MM.1S (cell line): ENCODE results near the gene CCDC81.
"Not testable (repeated sequence)": the region's sequence is repeated elsewhere in the genome, so short reads cannot be mapped to it uniquely, and the experiment has no call there.

ENCODE experiments used
- DNase-seq: peaks from one replicate; pipeline ENCODE4 v3.0.0-alpha.2; 2015
- H2AFZ ChIP-seq: fragments of 300-600 bp; sonication (generic); 2 replicates; pipeline ENCODE4 v1.6.0; 2016; ENCODE audit warnings: antibody characterized with exemption, low read length
- H3F3A ChIP-seq: fragments of 300-600 bp; sonication (generic); 2 replicates; pipeline ENCODE4 v1.6.1; 2016; ENCODE audit warnings: mild to moderate bottlenecking, antibody characterized with exemption, low read length, moderate library complexity, mixed read lengths; ENCODE audit not compliant: insufficient read depth
- H3K27ac ChIP-seq: fragments of 300-600 bp; sonication (generic); 2 replicates; pipeline ENCODE4 v1.5.1; 2016; ENCODE audit warnings: mild to moderate bottlenecking, low read length
- H3K27me3 ChIP-seq: fragments of 300-600 bp; sonication (generic); replicated peaks from 2 replicates; pipeline ENCODE4 v1.6.0; 2016; ENCODE audit warnings: low read length; ENCODE audit not compliant: insufficient read depth
- H3K36me3 ChIP-seq: fragments of 300-600 bp; sonication (generic); replicated peaks from 2 replicates; pipeline ENCODE4 v1.6.1; 2016; ENCODE audit warnings: mild to moderate bottlenecking, low read length, mixed read lengths; ENCODE audit not compliant: insufficient read depth
- H3K4me1 ChIP-seq: fragments of 300-600 bp; sonication (generic); 2 replicates; pipeline ENCODE4 v1.6.1; 2016; ENCODE audit warnings: low read length, mixed read lengths
- H3K4me2 ChIP-seq: fragments of 300-600 bp; sonication (generic); 2 replicates; pipeline ENCODE4 v1.6.0; 2016; ENCODE audit warnings: low read depth, low read length
- H3K4me3 ChIP-seq: fragments of 300-600 bp; sonication (generic); 2 replicates; pipeline ENCODE4 v1.5.1; 2016; ENCODE audit warnings: low read length, mixed read lengths
- H3K79me2 ChIP-seq: fragments of 300-600 bp; sonication (generic); 2 replicates; pipeline ENCODE4 v1.6.1; 2016; ENCODE audit warnings: mixed run types, low read length, mixed read lengths
- H3K9ac ChIP-seq: fragments of 300-600 bp; sonication (generic); 2 replicates; pipeline ENCODE4 v1.6.1; 2016; ENCODE audit warnings: low read length, mixed read lengths
- H3K9me2 ChIP-seq: fragments of 300-600 bp; sonication (generic); replicated peaks from 2 replicates; pipeline ENCODE4 v1.6.1; 2016; ENCODE audit warnings: mild to moderate bottlenecking, low read length, mixed read lengths; ENCODE audit not compliant: insufficient read depth
- H3K9me3 ChIP-seq: fragments of 300-600 bp; sonication (generic); replicated peaks from 2 replicates; pipeline ENCODE4 v1.6.1; 2016; ENCODE audit warnings: mild to moderate bottlenecking, low read length, mixed read lengths; ENCODE audit not compliant: insufficient read depth
- H4K20me1 ChIP-seq: fragments of 300-600 bp; sonication (generic); 2 replicates; pipeline ENCODE4 v1.6.1; 2016; ENCODE audit warnings: mild to moderate bottlenecking, low read length, moderate library complexity, mixed read lengths; ENCODE audit not compliant: insufficient read depth
- EZH2 ChIP-seq: fragments of 300-600 bp; sonication (generic); optimal IDR thresholded peaks from 2 replicates; pipeline ENCODE3; 2017; ENCODE audit warnings: low read depth, mild to moderate bottlenecking, antibody characterized with exemption, low read length, mixed read lengths
- EZH2phosphoT487 ChIP-seq: fragments of 300-600 bp; sonication (generic); IDR thresholded peaks from 2 replicates; pipeline ENCODE4 v1.6.1; 2018; ENCODE audit warnings: antibody characterized with exemption, low read length
- TF ChIP-seq, protein P1 (sequence below): fragments of 300-600 bp; sonication (generic); IDR thresholded peaks from 2 replicates; pipeline ENCODE4 v1.5.1; 2016; ENCODE audit warnings: antibody characterized with exemption, low read length, mixed read lengths

CCDC81 gene

DNA sequence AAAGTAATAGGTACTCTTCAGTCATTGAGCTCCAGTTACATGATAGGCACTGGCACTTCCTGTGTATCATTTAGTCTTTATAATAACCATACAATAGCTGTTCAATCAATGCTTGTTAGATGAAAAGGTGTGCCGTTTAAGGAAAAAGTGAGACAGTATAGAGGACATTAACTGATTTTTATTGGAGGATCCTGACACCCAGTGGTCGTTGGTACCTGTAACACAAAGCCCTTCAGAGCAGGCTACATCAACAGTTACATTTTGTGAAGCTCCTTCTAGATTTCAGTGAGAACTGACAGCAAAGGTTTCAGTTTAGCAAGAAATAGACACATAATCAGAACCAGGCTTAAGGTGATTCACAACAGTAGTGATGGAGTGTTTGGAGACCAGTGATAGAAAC lies 44.2 kb downstream of the CCDC81 start:
- H3K9me2 ChIP-seq, result no peaks in the 10 kb centered on the region

DNA sequence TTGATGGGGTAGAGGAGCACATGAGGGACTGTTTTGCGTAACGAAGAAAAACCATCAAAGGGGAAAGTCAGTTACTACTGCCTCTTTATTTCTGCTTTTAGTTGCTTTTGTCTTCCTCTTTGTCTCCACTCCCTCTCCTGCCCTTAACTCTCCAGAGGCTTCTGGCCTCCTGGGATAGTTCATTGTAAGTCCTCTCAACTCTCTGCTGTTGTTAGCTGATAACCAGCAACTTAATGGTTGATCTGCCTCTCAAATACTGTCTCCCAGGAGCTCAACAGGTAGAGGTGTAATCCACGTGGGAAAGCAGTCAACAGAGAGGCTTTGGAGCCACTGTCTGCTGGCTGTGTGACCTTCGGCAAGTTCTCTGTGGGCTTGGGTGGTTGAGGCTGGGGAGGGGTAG lies 47.3 kb downstream of the CCDC81 start:
- Histone ChIP-seq H3K9me3 (no peaks in the 10 kb centered on the region), H3K9ac (no peak overlapping the region), H3K27me3 (no peaks in the 10 kb centered on the region), H3K79me2 (no peaks in the 10 kb centered on the region), H3K36me3 (no peaks in the 10 kb centered on the region), H3K4me3 (no peak overlapping the region), H4K20me1 (no peaks in the 10 kb centered on the region), H2AFZ (no peak overlapping the region), H3K4me2 (no peak overlapping the region), H3K4me1 (no peaks in the 10 kb centered on the region), H3F3A (no peaks in the 10 kb centered on the region), H3K9me2 (no peaks in the 10 kb centered on the region), H3K27ac (no peak overlapping the region)
- TF ChIP-seq EZH2phosphoT487, result no peak
- TF ChIP-seq, protein P1, sequence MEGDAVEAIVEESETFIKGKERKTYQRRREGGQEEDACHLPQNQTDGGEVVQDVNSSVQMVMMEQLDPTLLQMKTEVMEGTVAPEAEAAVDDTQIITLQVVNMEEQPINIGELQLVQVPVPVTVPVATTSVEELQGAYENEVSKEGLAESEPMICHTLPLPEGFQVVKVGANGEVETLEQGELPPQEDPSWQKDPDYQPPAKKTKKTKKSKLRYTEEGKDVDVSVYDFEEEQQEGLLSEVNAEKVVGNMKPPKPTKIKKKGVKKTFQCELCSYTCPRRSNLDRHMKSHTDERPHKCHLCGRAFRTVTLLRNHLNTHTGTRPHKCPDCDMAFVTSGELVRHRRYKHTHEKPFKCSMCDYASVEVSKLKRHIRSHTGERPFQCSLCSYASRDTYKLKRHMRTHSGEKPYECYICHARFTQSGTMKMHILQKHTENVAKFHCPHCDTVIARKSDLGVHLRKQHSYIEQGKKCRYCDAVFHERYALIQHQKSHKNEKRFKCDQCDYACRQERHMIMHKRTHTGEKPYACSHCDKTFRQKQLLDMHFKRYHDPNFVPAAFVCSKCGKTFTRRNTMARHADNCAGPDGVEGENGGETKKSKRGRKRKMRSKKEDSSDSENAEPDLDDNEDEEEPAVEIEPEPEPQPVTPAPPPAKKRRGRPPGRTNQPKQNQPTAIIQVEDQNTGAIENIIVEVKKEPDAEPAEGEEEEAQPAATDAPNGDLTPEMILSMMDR, result no peak
- TF ChIP-seq EZH2, result no peak
- DNase-seq, result no peak

More for the DNA sequence above, 44.2 kb downstream of the CCDC81 start:
- H4K20me1 ChIP-seq, result no peaks in the 10 kb centered on the region
- DNase-seq, result no peak
- H3K79me2 ChIP-seq, result no peaks in the 10 kb centered on the region
- no peak for TF ChIP-seq EZH2phosphoT487
- TF ChIP-seq, protein P1, result no peak
- TF ChIP-seq EZH2, result no peak
- no peak overlapping the region for H3K4me3 ChIP-seq
- no peaks in the 10 kb centered on the region for H3K9me3 ChIP-seq
- H3K4me2 ChIP-seq, result no peak overlapping the region
- H3K27me3 ChIP-seq, result no peaks in the 10 kb centered on the region
- H3F3A ChIP-seq, result no peaks in the 10 kb centered on the region
- H3K27ac ChIP-seq, result no peak overlapping the region
- no peak overlapping the region for H2AFZ ChIP-seq
- H3K9ac ChIP-seq, result no peak overlapping the region
- no peaks in the 10 kb centered on the region for H3K4me1 ChIP-seq
- no peaks in the 10 kb centered on the region for H3K36me3 ChIP-seq

DNA sequence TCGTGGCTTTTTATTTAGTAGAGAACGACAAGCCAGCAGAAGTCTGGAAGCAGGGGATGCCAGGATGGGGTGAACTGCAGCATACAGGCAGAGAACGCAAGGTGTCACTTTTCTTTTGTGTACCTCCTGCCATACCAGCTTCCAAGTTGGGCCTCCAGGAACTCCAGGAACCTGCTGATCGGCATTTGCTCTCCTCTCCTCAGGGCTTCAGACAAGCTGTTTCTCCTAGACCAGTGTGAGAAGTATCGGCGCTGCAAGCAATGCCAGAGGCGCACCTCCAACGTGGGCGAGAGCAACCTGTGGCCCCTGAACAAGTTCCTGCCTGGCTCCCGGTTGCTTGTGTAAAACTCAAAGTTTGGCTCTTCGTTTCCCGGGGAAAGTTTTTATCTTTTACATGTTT lies 47.7 kb downstream of the CCDC81 start:
- Histone ChIP-seq H3K4me3 (no peak overlapping the region), H3K79me2 (no peaks in the 10 kb centered on the region), H3K9ac (no peak overlapping the region), H3K9me3 (no peaks in the 10 kb centered on the region), H3K36me3 (no peaks in the 10 kb centered on the region), H4K20me1 (no peaks in the 10 kb centered on the region), H3K9me2 (no peaks in the 10 kb centered on the region), H2AFZ (no peak overlapping the region), H3K27ac (no peak overlapping the region), H3K27me3 (no peaks in the 10 kb centered on the region), H3F3A (no peaks in the 10 kb centered on the region), H3K4me2 (no peak overlapping the region), H3K4me1 (no peaks in the 10 kb centered on the region)
- DNase-seq, result no peak
- TF ChIP-seq EZH2phosphoT487, result no peak
- TF ChIP-seq, protein P1, result no peak
- no peak for TF ChIP-seq EZH2

DNA sequence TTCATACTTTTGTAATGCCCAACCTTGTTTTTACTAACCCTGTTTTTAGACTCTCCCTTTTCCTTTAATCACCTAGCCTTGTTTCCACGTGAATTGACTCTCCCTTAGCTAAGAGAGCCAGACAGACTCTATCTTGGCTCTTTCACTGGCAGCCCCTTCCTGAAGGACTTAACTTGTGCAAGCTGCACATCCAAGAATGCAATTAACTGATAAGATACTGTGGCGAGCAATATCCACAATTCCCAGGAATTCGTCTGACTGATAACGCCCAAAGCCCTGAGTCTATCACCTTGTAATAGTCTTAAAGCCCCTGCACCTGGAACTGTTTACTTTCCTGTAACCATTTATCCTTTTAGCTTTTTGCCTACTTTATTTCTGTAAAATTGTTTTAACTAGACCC lies 48.8 kb downstream of the CCDC81 start:
- not testable (repeated sequence) for H3K4me1 ChIP-seq, H3F3A ChIP-seq, H3K27me3 ChIP-seq, H2AFZ ChIP-seq, H3K4me2 ChIP-seq, H3K9me3 ChIP-seq, H3K27ac ChIP-seq, H3K4me3 ChIP-seq, H3K9ac ChIP-seq, H3K36me3 ChIP-seq, H3K9me2 ChIP-seq, H4K20me1 ChIP-seq, DNase-seq, H3K79me2 ChIP-seq
